PC-3 (cell line): ENCODE measurements around the gene BCAR3.

Experiments
- CTCF ChIP-seq: fragments of 300-600 bp; sonication (generic); conservative IDR thresholded peaks from 2 replicates; pipeline ENCODE4 v1.5.1; 2017; ENCODE audit warnings: antibody characterized with exemption, low read depth, mild to moderate bottlenecking, low read length
- EZH2phosphoT487 ChIP-seq: fragments of 300-600 bp; sonication (generic); IDR thresholded peaks from 2 replicates; pipeline ENCODE4 v1.6.1; 2018; ENCODE audit warnings: mild to moderate bottlenecking, antibody characterized with exemption, low read length, borderline replicate concordance

GRCh38 chr1:93581917-93582850, 99.5 kb downstream of the BCAR3 start:
- TF ChIP-seq CTCF (no peak), EZH2phosphoT487 (no peak)
